Measurements from ENCODE around the gene OR2A42.
"Not testable (repeated sequence)": the region's sequence is repeated elsewhere in the genome, so short reads cannot be mapped to it uniquely, and the experiment has no call there.

The OR2A42 gene

DNA sequence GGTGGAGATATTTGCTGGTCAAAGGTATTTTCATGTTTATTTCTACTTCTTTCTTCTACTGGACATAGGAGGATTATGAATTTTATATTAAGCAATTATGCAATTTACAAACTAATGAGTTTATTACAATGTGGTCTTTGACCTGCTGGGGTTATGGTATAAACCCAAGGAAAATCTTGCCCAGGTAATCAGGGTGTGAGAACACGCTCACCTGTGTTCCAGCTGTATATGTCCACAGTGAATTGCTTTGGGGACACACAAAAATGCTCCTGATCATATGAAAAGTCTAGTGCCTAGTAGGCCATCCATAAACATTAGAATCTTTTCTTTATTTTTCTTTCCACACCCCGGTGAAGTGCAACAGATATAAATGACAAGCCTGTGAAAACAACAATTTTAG, at the start of gene OR2A42:
Gene OR2A42 (minus strand): TSS at position 241 of the 400 bp plus-strand sequence. CDS start 6,762 bp downstream, outside the sequence.
- not testable (repeated sequence) for DNase-seq (ENCODE audit: low read depth in 2 of 2)

DNA sequence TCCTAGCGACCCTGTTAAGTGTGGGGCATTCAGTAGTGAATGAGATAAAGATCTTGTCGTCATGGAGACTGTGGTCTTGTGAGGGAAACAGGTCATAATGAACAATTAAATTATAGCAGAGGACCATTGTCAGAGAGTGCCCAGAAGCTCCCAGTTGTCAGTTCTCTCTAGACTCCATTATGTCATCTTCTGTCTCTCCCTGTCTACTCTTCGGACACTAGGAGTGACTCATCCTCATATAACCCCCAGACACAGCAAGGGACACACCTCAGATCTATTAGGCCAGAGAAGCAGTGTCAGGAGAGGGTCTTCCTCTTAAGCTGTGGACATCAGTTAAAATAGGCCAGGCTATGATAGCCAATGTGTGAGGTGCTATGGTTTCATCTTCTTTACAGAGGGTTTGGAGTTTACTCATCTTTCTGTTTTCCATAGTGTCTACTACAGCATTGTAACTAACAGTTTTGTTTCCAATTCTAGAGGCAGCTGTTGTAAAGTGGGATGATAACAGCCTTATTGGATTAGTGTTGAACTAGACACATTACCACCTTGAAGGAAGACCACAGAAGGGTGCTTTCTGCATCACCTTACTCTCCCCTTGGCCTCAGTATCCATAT, 47.9 kb upstream of the OR2A42 start:
- not testable (repeated sequence) for DNase-seq (ENCODE audit: low read depth in 2 of 2)

GRCh38 chr7:144283716-144284115, 44.3 kb upstream of the OR2A42 start:
- not testable (repeated sequence) for DNase-seq (ENCODE audit: low read depth in 2 of 2)

- DNase-seq (ENCODE audit: low read depth in 2 of 2) = not testable (repeated sequence)
These were observed 43.1 kb upstream of the OR2A42 start for GRCh38 chr7:144282490-144282889.

GRCh38 chr7:144281981-144282380, 42.6 kb upstream of the OR2A42 start:
- DNase-seq (ENCODE audit: low read depth in 2 of 2) = not testable (repeated sequence)

GRCh38 chr7:144280010-144280409, 40.6 kb upstream of the OR2A42 start:
- not testable (repeated sequence) for DNase-seq (ENCODE audit: low read depth in 2 of 2)

- DNase-seq (ENCODE audit: low read depth in 2 of 2) = not testable (repeated sequence)
These were observed 35.9 kb upstream of the OR2A42 start for GRCh38 chr7:144275281-144275680.

DNA sequence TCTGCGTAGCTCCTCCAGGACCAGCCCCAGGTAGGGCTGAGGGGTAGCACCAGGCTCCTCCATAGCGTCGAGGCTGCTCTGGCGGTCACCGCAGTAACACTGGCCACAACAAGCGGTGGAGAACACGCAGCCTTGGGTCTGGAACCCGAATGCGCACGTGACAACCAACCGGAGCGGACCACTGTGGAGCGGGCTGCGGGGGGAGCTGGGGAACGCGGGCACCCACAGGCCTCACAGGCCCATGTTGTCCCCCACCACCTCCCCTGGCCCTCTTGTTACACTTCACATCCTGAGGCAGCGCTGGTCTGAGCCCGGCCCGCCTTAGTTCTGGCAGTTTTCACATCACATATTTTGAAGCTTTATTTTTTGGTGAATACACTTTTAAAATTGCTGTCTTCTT, 29.8 kb upstream of the OR2A42 start, which contains the start of gene CTAGE8:
Gene CTAGE8 (minus strand): TSS at position 101 of the 400 bp plus-strand sequence. CDS start 38 bp downstream, at position 63.
- not testable (repeated sequence) for DNase-seq (ENCODE audit: low read depth in 2 of 2)

DNA sequence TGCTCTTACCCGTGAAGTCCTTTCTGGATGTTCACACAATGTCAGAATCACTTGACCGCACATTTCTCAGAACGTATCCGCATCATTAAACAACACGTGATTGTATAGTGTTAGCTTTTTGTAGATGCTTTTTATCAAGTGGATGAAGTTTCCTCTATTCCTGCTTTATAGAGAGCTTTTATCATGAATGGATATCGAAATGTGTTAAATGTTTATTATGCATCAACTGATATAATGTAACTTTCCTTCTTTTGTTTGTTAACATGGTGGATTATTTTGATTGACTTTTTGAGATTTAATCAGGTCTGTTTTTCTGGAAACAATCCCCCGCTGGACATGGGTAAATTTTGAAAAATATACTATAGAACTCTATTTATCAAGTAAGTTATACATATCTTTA, 25.3 kb upstream of the OR2A42 start, which contains the start of gene OR2A7:
Gene OR2A7 (minus strand): TSS at position 101 of the 400 bp plus-strand sequence. CDS start 5,164 bp downstream, outside the sequence.
- not testable (repeated sequence) for DNase-seq (ENCODE audit: low read depth in 2 of 2)

GRCh38 chr7:144262128-144262527, 22.7 kb upstream of the OR2A42 start:
- not testable (repeated sequence) for DNase-seq (ENCODE audit: low read depth in 2 of 2)

GRCh38 chr7:144259067-144259466, 19.7 kb upstream of the OR2A42 start:
- not testable (repeated sequence) for DNase-seq (ENCODE audit: low read depth in 2 of 2)

DNA sequence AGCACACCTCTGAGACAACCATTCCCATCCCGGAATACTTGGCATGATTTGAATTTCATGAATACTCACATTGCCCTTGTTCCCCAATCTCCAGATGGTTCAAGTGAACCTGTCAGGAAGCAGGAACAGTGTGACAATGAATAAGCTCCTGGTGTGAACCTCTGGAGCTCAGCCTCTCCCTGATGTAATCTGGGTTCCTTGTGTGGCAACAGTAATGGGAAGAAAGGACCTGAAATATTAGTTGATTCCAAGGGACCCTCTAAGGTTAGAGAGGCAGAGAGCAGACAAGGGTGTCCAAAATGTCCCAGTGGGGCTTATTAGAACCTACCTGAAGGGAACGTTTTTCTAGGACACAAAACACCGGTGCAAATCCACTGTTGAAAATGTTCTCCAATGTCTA, 16.7 kb upstream of the OR2A42 start:
- no peak for DNase-seq (ENCODE audit: low read depth in 2 of 2)

GRCh38 chr7:144255471-144255897, 16.1 kb upstream of the OR2A42 start:
- no peak for DNase-seq (ENCODE audit: low read depth in 2 of 2)

DNA sequence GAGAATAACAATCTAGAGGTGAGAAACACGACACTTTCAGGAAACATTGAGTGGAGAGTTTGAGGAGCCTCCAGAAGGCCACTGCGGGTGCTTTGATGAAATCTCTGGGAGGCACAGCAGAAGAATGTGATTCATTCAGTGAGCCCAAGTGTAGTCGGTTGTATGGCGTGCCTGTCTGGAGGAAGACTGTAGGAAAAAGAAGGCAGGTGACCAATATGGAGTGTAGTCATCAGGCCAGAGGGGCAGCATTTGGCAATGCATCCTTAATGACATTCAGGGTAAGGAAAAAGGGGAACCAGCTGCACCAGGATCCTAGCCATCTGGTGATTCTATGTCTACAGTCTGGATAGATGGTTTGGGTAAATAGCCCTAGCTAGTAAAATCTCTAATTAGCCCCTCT, 12.9 kb upstream of the OR2A42 start:
- DNase-seq (ENCODE audit: low read depth in 2 of 2) = not testable (repeated sequence)

DNA sequence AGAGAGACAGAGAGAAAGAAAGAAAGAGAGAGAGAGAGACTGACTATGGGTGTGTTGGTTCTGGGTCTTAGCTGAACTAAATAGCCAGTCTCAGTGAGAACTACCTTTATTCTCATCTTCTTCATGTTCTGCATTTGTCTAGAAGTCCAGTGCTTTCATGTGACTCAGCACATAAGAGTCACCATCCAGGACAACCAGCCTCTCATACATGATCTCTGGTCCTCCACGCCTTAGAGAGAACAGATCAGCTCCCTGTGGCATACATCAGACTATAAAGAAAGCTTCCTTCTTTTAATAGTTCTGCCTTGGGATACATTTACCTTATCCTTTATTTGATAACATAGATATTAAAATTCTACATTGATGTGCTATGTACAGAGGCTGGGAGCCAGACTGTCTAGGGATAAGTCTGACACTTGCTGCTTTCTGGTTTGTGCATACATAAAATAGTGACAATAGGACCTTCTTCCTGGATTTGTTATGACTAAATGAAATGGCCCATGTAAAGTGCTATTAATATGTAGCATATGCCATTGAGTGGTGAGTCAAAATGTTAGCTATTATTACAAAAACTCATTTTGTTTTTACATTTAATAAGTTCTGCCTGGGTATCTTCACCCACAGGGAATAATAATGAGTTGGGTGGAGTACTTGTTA, 8.4 kb upstream of the OR2A42 start:
- not testable (repeated sequence) for DNase-seq (ENCODE audit: low read depth in 2 of 2)

- not testable (repeated sequence) for DNase-seq (ENCODE audit: low read depth in 2 of 2)
These were observed 7.6 kb upstream of the OR2A42 start for GRCh38 chr7:144246967-144247366.

DNA sequence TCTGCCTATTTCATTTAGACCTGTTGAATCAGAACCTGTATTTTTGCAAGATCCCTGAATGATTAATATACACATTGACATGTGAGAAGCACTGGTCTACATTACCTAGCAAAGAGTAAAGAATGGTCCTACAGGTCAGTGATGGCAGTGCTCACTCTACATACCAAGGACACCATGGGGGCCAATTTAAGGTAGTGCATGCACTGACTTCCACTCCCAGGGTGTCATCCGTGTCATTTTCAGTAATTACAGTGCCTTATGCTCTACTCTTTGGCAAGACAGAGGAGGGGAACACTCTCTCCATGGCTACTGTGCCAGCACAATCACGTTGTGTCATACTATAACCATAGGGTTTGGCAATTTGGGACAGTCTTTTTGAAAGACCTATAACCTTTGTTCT, 6.0 kb upstream of the OR2A42 start:
- DNase-seq (ENCODE audit: low read depth in 2 of 2) = not testable (repeated sequence)

- DNase-seq (ENCODE audit: low read depth in 2 of 2) = not testable (repeated sequence)
These were observed 799 bp downstream of the OR2A42 start for GRCh38 chr7:144238530-144239082.

- not testable (repeated sequence) for DNase-seq (ENCODE audit: low read depth in 2 of 2)
These were observed 6.4 kb downstream of the OR2A42 start for GRCh38 chr7:144233039-144233438.

DNA sequence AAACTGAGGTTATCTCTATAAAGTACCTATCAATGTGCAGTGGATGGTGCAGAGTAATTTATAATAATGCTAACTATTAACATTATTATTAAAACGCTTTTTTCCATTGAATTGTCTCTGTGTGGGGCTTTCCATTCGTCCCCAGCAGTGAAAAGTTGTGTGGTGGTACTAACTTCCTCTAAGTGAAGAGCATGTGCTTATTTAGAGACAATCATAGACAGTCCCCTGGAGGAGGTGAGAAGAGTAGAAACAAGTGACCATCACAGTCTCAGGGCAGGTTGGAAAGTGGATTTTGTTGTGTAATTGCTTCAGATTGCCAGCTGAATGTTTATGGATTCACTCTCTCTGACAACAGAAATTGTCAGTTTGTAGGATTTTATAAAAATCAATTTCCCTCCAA, 8.4 kb downstream of the OR2A42 start:
- DNase-seq (ENCODE audit: low read depth in 2 of 2) = not testable (repeated sequence)

DNA sequence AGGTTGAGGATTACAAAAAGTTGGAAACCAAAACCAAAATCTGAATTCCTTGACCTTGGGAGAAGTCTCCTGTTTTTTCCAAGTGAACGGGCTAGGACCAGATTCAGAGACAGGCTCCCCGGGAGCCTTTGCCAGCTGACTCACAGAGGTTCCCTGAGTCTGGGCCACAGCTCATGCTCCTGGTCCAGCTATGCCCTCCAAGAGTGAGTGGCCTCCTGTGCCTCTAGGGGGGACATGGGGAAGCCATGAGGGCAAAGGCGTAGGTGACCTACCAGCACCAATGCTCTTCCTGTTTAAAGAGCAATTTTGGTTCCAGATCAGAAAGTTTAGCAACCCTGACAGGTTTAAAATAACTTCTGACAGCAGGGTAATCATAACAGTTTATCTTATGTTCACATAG, 10.6 kb downstream of the OR2A42 start:
- DNase-seq (ENCODE audit: low read depth in 2 of 2) = not testable (repeated sequence)

GRCh38 chr7:144226866-144227265, 12.5 kb downstream of the OR2A42 start:
- DNase-seq (ENCODE audit: low read depth in 2 of 2) = not testable (repeated sequence)

DNA sequence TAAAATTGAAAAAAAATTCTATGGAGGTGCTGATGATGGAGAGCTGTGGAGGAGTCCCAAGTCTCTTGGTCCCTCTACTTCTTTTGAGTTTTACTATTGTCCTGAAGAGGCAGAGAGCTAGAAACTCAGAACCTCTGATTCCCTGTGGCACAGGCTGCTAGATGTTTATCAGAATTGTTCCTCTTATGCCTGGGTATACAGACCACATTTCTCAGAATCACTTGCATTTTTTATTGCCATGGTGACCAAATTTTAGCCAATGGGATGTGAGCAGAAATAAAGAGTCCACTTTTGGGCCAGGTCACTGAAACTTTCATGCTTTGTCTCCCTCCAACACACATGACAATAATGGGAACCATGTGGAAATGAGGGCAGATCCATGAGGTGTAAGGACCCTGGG, 15.7 kb downstream of the OR2A42 start:
- not testable (repeated sequence) for DNase-seq (ENCODE audit: low read depth in 2 of 2)

All from stimulated activated CD8-positive, alpha-beta memory T cell treated with anti-CD3 and anti-CD28 coated beads, Interleukin-2, amount 100 ng/mL, for 48 hours (primary cell).